Tibial nerve (tissue), 4 donors: ENCODE data around the gene SH2D3C. TPM values are rescaled to one million over a fixed set of nuclear protein-coding genes. Genes with fewer than 3 reads are reported as not detected.

Experiments
- DNase-seq, 2 donors: peaks; one replicate each; pipeline ENCODE4 v3.0.0-alpha.2; 2019; ENCODE audit warnings: low spot score in 2 of 2
- H3K27ac ChIP-seq, 4 donors: fragments of 200-600 bp; sonication (generic) in 3 of 4; one replicate each; pipeline ENCODE4 v1.5.1; 2017 to 2019; ENCODE audit warnings: mild to moderate bottlenecking in 1 of 4
- H3K27me3 ChIP-seq, 2 donors: fragments of 200-600 bp; sonication (generic) in 1 of 2; one replicate each; pipeline versions ENCODE4 v1.5.1 to v1.6.0; 2017 to 2019
- H3K36me3 ChIP-seq, 3 donors: fragments of 200-600 bp; sonication (generic); one replicate each; pipeline ENCODE4 v1.5.1; 2018 to 2019
- H3K4me1 ChIP-seq, 4 donors: fragments of 200-600 bp; sonication (generic) in 3 of 4; one replicate each; pipeline ENCODE4 v1.5.1; 2017 to 2019
- H3K4me3 ChIP-seq, 4 donors: fragments of 200-600 bp; sonication (generic) in 3 of 4; one replicate each; pipeline ENCODE4 v1.5.1; 2017 to 2019; ENCODE audit warnings: mild to moderate bottlenecking in 1 of 4, moderate library complexity in 1 of 4
- H3K9me3 ChIP-seq, 4 donors: fragments of 200-600 bp; sonication (generic) in 3 of 4; one replicate each; pipeline ENCODE4 v1.5.1; 2017 to 2019
- EP300 ChIP-seq, 2 donors: sonication (generic); formaldehyde crosslinking; IDR thresholded peaks; one replicate each; pipeline ENCODE4 v1.6.1; 2017; ENCODE audit warnings: antibody characterized with exemption in 2 of 2, mild to moderate bottlenecking in 1 of 2
- POLR2A ChIP-seq, 2 donors: fragments of 450-650 bp; IDR thresholded peaks; one replicate each; pipeline ENCODE4 v1.6.1; 2017; ENCODE audit warnings: antibody characterized with exemption in 2 of 2, mild to moderate bottlenecking in 2 of 2, moderate library complexity in 2 of 2
- WGBS, 2 donors: methylation state at CpG; one replicate each; pipeline ENCODE4 v1.1.5; 2018; 5-methylcytosine and 5-hydroxymethylcytosine counted together
- total RNA-seq, 4 donors: library from RNA; depleted of rRNA; stranded (reverse); fragments of >200 nt; gene quantifications; one replicate each; pipeline ENCODE4 v1.1.0, GENCODE V29; 2016
- TF ChIP-seq, protein P1 (sequence below), 5 experiments: fragments of 200-600 bp in 3 of 5; fragments of 450-650 bp in 2 of 5; sonication (generic) in 3 of 5; IDR thresholded peaks; one replicate each; pipeline ENCODE4 v1.5.1; 2016 to 2019; ENCODE audit warnings: antibody characterized with exemption in 5 of 5, mild to moderate bottlenecking in 3 of 5, moderate library complexity in 2 of 5

SH2D3C gene
- total RNA-seq, 4 donors from 2014 or later: 4.2 to 18.9 (median 13.4) TPM

DNA sequence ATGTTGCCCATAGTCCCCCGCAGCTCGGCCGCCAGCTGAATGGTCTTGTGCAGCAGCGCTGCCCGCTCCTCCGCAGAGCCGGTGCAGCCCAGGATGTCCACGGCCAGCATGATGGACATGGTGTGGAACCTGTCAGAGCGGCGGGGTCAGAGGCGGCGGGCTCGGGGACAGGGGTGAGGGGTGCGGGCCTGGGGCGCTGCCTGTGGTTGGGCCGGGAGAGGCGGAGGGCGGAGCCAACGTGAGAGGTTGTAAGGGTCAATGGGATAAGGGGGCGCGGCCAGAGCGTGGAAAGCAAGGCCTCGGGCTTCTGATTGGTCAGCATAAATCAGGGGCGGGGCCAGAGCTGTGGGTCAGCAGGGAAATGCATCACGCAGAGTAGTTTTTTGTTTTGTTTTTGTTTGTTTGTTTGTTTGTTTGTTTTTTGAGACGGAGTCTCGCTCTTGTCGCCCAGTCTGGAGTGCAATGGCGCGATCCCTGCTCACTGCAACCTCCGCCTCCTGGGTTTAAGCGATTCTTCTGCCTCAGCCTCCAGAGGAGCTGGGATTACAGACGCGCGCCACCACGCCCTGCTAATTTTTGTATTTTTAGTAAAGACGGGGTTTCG, 36.5 kb downstream of the SH2D3C start:
- Histone ChIP-seq H3K27ac (peak overlapping the region in 2 of 4 donors; percentile 9 to 81), H3K36me3 (peaks cover 0 to 27% (median 0%) of the 10 kb centered on the region in 3 donors), H3K4me1 (peaks cover 0 to 16% (median 4%) of the 10 kb centered on the region in 4 donors), H3K4me3 (peak overlapping the region in 1 of 4 donors; percentile 21), H3K27me3 (no peaks in the 10 kb centered on the region), H3K9me3 (no peaks in the 10 kb centered on the region)
- no peak for DNase-seq
- TF ChIP-seq POLR2A (IDR thresholded peaks at IDR 0.05) (no peak), EP300 (IDR thresholded peaks at IDR 0.05) (no peak)
- TF ChIP-seq, protein P1, sequence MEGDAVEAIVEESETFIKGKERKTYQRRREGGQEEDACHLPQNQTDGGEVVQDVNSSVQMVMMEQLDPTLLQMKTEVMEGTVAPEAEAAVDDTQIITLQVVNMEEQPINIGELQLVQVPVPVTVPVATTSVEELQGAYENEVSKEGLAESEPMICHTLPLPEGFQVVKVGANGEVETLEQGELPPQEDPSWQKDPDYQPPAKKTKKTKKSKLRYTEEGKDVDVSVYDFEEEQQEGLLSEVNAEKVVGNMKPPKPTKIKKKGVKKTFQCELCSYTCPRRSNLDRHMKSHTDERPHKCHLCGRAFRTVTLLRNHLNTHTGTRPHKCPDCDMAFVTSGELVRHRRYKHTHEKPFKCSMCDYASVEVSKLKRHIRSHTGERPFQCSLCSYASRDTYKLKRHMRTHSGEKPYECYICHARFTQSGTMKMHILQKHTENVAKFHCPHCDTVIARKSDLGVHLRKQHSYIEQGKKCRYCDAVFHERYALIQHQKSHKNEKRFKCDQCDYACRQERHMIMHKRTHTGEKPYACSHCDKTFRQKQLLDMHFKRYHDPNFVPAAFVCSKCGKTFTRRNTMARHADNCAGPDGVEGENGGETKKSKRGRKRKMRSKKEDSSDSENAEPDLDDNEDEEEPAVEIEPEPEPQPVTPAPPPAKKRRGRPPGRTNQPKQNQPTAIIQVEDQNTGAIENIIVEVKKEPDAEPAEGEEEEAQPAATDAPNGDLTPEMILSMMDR (IDR thresholded peaks at IDR 0.05): no peak
- WGBS, 2 donors: 74 to 75% methylated on average over 38 of the region's 38 CpGs

DNA sequence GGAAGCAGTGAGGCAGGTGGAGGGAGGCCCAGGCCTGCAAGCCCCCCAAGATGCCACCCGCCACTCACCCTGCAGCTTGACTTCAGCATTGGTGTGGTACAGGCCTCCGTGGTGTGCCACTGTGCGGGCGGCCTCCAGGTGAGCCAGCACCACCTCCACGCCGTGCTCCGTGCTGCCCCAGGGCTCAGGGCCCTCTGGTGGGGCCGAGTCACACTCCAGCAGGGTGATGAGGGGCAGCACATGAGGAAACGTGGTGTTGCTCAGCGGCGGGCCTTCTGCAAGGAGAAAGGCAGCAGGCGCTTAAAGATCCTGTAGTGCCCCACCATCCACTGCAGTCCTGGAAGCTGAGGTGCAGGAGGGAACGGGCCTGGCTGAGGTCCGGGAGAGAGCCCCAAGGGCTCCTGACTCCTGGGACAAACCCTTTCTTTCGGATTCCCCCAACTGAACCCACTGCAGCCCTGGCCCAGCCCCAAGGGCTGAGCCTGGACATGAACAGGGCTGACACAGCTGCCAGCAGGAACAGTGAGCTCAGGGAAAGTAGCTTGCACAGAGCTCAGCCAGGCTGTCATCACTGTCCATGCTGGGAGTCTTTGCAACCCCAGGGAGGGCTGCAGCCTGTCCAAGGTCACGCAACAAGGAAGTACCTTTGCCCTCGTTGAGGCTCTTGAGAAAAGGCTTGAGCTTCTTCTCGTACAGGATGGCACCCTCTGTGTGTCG, 38.7 kb downstream of the SH2D3C start:
- TF ChIP-seq POLR2A (IDR thresholded peaks at IDR 0.05) (no peak), EP300 (IDR thresholded peaks at IDR 0.05) (no peak)
- TF ChIP-seq, protein P1 (IDR thresholded peaks at IDR 0.05): no peak
- Histone ChIP-seq H3K9me3 (no peaks in the 10 kb centered on the region), H3K4me3 (no peak overlapping the region), H3K4me1 (peaks cover 0 to 20% (median 5%) of the 10 kb centered on the region in 4 donors), H3K27ac (peak overlapping the region; percentile 3 to 81 (median 52)), H3K27me3 (no peaks in the 10 kb centered on the region), H3K36me3 (peaks cover 0 to 27% (median 0%) of the 10 kb centered on the region in 3 donors)
- no peak for DNase-seq
- 76 to 79% methylated on average over 12 to 19 of the region's 19 CpGs for WGBS, 2 donors

DNA sequence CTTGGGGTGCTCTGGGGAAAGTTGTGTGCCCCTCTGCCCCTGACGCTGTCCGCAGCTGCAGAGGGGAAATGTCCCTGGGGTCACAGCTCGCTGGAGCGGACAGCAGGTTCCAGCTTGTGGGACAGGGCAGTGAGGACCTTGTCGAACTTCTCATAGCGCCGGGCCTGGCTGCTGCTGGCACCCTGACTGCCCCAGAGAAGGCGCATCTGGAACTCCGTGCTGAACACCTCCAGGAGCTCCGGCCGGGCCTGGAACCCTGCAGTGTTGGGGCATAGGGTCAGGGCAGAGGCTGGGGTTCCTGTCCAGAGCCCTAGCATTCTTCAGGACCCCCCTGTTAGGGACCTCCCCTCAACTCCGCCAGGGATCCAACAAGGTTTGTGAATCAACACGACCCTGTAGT, 39.8 kb downstream of the SH2D3C start:
- Histone ChIP-seq H3K27ac (no peak overlapping the region), H3K36me3 (peaks cover 0 to 22% (median 0%) of the 10 kb centered on the region in 3 donors), H3K27me3 (no peaks in the 10 kb centered on the region), H3K4me1 (peaks cover 0 to 29% (median 14%) of the 10 kb centered on the region in 4 donors), H3K9me3 (no peaks in the 10 kb centered on the region), H3K4me3 (no peak overlapping the region)
- TF ChIP-seq EP300 (IDR thresholded peaks at IDR 0.05) (no peak), POLR2A (IDR thresholded peaks at IDR 0.05) (no peak)
- TF ChIP-seq, protein P1 (IDR thresholded peaks at IDR 0.05): no peak
- no peak for DNase-seq
- 86 to 92% methylated on average over 12 to 13 of the region's 13 CpGs for WGBS, 2 donors

DNA sequence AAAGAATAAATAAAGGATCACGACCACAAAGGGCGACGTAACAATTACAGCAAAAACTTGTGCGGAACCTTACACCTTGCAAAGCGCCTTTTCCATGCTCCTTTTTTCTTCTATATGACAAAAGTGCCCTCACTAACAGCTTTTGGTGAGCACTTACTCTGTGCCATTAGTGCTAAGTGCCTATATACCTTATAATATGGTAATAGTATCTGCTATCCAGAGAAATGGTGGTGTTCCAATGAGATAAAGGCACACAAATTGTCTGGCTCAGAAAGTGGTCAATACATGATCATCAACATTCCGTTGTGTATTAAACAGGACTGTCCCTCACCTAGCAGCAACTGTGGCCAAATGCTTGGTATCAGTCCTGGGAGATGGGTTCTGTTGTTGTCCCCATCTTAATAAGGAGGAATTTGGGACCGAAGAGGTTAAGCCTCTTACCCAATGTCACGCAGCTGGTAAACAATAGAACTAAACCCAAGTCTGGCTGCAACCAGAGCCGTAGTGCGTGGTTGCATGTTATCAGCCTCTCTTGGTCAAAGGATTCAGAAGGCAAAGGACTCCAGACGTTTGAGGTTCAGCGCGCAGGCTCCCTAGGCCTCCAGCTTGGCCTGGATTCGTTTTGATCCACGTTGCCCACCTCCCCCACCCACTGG, 42.8 kb downstream of the SH2D3C start:
- 31 to 35% methylated on average over 14 to 15 of the region's 15 CpGs for WGBS, 2 donors
- TF ChIP-seq, protein P1 (IDR thresholded peaks at IDR 0.05): no peak
- no peak for TF ChIP-seq POLR2A (IDR thresholded peaks at IDR 0.05)
- TF ChIP-seq EP300 (IDR thresholded peaks at IDR 0.05): no peak
- Histone ChIP-seq H3K4me3 (no peak overlapping the region), H3K9me3 (no peaks in the 10 kb centered on the region), H3K4me1 (peaks cover 0 to 33% (median 15%) of the 10 kb centered on the region in 4 donors), H3K27me3 (no peaks in the 10 kb centered on the region), H3K27ac (peak overlapping the region in 2 of 4 donors; percentile 14 to 99), H3K36me3 (peaks cover 0 to 50% (median 0%) of the 10 kb centered on the region in 3 donors)
- no peak for DNase-seq
